K562 (cell line): ENCODE results near the gene INHBE. TPM values are rescaled to one million over a fixed set of nuclear protein-coding genes. Genes with fewer than 3 reads are reported as not detected.
A peak's percentile ranks its signal among the peaks of the same experiment; 100 is the strongest.

Experiments
- AFF4 ChIP-seq: sonication (generic); formaldehyde crosslinking; IDR thresholded peaks from 2 replicates; pipeline ENCODE4 v1.8.0; 2023; ENCODE audit warnings: mild to moderate bottlenecking, missing genetic modification reagents
- ARID3B ChIP-seq: fragments of 250-450 bp; sonication (Bioruptor Pico); IDR thresholded peaks from 2 replicates; pipeline ENCODE4 v1.4.0; 2020; ENCODE audit warnings: borderline replicate concordance
- ATF7 ChIP-seq: fragments of 450-650 bp; IDR thresholded peaks from 2 replicates; pipeline ENCODE4 v1.7.1; 2014; ENCODE audit warnings: mild to moderate bottlenecking, moderate library complexity
- EGR1 ChIP-seq: fragments of 450-650 bp; conservative IDR thresholded peaks from 2 replicates; pipeline ENCODE4 v1.6.1; 2017; ENCODE audit warnings: mild to moderate bottlenecking
- GTF2A2 ChIP-seq: IDR thresholded peaks from 2 replicates; pipeline ENCODE4 v1.6.1; 2016; ENCODE audit warnings: mild to moderate bottlenecking, missing genetic modification characterization, missing compliant biosample characterization
- HBP1 ChIP-seq: fragments of 450-650 bp; formaldehyde crosslinking; IDR thresholded peaks from 2 replicates; pipeline ENCODE4 v1.4.0; 2022; ENCODE audit warnings: missing genetic modification characterization
- ILF3 ChIP-seq: fragments of 450-650 bp; IDR thresholded peaks from 2 replicates; pipeline ENCODE4 v1.6.1; 2018; ENCODE audit warnings: antibody characterized with exemption, mild to moderate bottlenecking, moderate library complexity, borderline replicate concordance
- MLX ChIP-seq, 2 experiments: fragments of 450-650 bp in 1 of 2; sonication (generic) in 1 of 2; formaldehyde crosslinking; conservative IDR thresholded peaks; 2 replicates each; pipeline versions ENCODE4 v1.4.0 to v1.8.1; 2020 to 2022; ENCODE audit warnings: mild to moderate bottlenecking in 1 of 2, missing genetic modification reagents in 1 of 2
- NR2C2 ChIP-seq, 2 experiments: fragments of 200-800 bp in 1 of 2; sonication (Bioruptor generic) in 1 of 2; sonication (generic) in 1 of 2; formaldehyde crosslinking in 1 of 2; IDR thresholded peaks; 2 replicates each; pipeline versions ENCODE4 v1.6.1 to v1.8.0; 2016 to 2022; ENCODE audit warnings: mild to moderate bottlenecking in 1 of 2, missing compliant biosample characterization in 1 of 2, missing genetic modification characterization in 1 of 2, missing genetic modification reagents in 1 of 2
- NR2F6 ChIP-seq: fragments of 450-650 bp; formaldehyde crosslinking; IDR thresholded peaks from 2 replicates; pipeline ENCODE4 v1.4.0; 2020; ENCODE audit warnings: mild to moderate bottlenecking
- PHTF2 ChIP-seq: fragments of 250-450 bp; sonication (Bioruptor Pico); IDR thresholded peaks from 2 replicates; pipeline ENCODE4 v1.5.0; 2021; ENCODE audit warnings: mild to moderate bottlenecking
- POLR2B ChIP-seq: fragments of 450-650 bp; IDR thresholded peaks from 2 replicates; pipeline ENCODE4 v1.6.1; 2018; ENCODE audit warnings: low read depth; ENCODE audit not compliant: partially characterized antibody
- SMARCB1 ChIP-seq: IDR thresholded peaks from 2 replicates; pipeline ENCODE4 v1.6.1; 2011; ENCODE audit warnings: improper control_type of control experiment, low read depth; ENCODE audit not compliant: insufficient read length
- SP2 ChIP-seq: IDR thresholded peaks from 2 replicates; pipeline ENCODE4 v1.6.1; 2011; ENCODE audit warnings: mild to moderate bottlenecking, low read depth, low read length, moderate library complexity; ENCODE audit not compliant: poor library complexity, severe bottlenecking; ENCODE audit errors: extremely low read depth
- TAF7 ChIP-seq: fragments of 450-650 bp; IDR thresholded peaks from 2 replicates; pipeline ENCODE4 v1.6.1; 2016; ENCODE audit warnings: missing genetic modification characterization, missing compliant biosample characterization
- TCF3 ChIP-seq: sonication (generic); formaldehyde crosslinking; IDR thresholded peaks from 2 replicates; pipeline ENCODE4 v1.4.0; 2020; ENCODE audit warnings: mild to moderate bottlenecking, missing genetic modification reagents
- TOE1 ChIP-seq, 2 experiments: fragments of 450-650 bp in 1 of 2; sonication (generic) in 1 of 2; formaldehyde crosslinking in 1 of 2; IDR thresholded peaks; 2 replicates each; pipeline versions ENCODE4 v1.7.1 to v1.8.0; 2016 to 2022; ENCODE audit warnings: borderline replicate concordance in 2 of 2, mild to moderate bottlenecking in 2 of 2, antibody characterized with exemption in 1 of 2, inconsistent platforms in 1 of 2, low read depth in 1 of 2, missing genetic modification reagents in 1 of 2, moderate library complexity in 1 of 2
- ZNF24 ChIP-seq: fragments of 450-650 bp; IDR thresholded peaks from 2 replicates; pipeline ENCODE4 v1.6.1; 2016
- ZNF311 ChIP-seq: fragments of 250-450 bp; sonication (Bioruptor Pico); IDR thresholded peaks from 2 replicates; pipeline ENCODE4 v1.4.0; 2020; ENCODE audit warnings: mild to moderate bottlenecking, moderate library complexity
- polyA plus RNA-seq, 8 experiments: library from polyadenylated mRNA; depleted of rRNA in 4 of 8; stranded (reverse) in 5 of 8; unstranded in 3 of 8; fragments of >200 nt; fragmentation: Nextera tagmentation in 2 of 8; fragmentation: Illumina TruSeq in 1 of 8; extraction: Ambion mirVana in 2 of 8; extraction: Trizol in 1 of 8; gene quantifications; 2 replicates each; pipeline versions ENCODE4 v1.2.1 to v1.2.3, GENCODE V29; 2011 to 2014; ENCODE audit warnings: inconsistent platforms in 1 of 8, missing spikeins in 1 of 8
- total RNA-seq, 7 experiments: library from RNA; depleted of rRNA in 6 of 7; stranded (reverse); fragments of >200 nt in 6 of 7; fragmentation: Illumina TruSeq in 2 of 7; extraction: Trizol in 2 of 7; gene quantifications; 2 replicates each; pipeline versions ENCODE4 v1.2.1 to v1.2.3, GENCODE V29; 2011 to 2021; ENCODE audit warnings: low replicate concordance in 1 of 7

Gene INHBE
- total and polyA plus RNA-seq, 9 of the 15 experiments (the other 6 are each of a cell fraction or from before 2014, with no cell fraction given) = 0.94 to 9.9 (median 7.3) TPM

GRCh38 chr12:57454566-57455373, at the start of gene INHBE (continued):
- 0 out of 2 replicates have a peak, but pooled peaks have one; percentile 55 for TF ChIP-seq NR2F6
- TF ChIP-seq TCF3 (CRISPR knock-in tag) = peak; percentile 48
- TF ChIP-seq GTF2A2 (tag) = no peak
- TF ChIP-seq TAF7 (tag) = 0 out of 2 replicates have a peak, but pooled peaks have one; percentile 21
- peak; percentile 60 for TF ChIP-seq SP2
- TF ChIP-seq NR2C2 (CRISPR knock-in tag; IDR thresholded peaks at IDR 0.05) = no peak
- peak; percentile 75 for TF ChIP-seq NR2C2 (tag; IDR thresholded peaks at IDR 0.05)
- TF ChIP-seq MLX (CRISPR knock-in tag; conservative IDR thresholded peaks at IDR 0.05) = 0 out of 4 replicates have a peak, but pooled peaks of 1 of the 2 experiments have one; percentile 18
- TF ChIP-seq ATF7 = peak; percentile 96
- peak; percentile 56; the same call in 1 of the 2 replicates for TF ChIP-seq TOE1 (IDR thresholded peaks at IDR 0.05; ENCODE audit: borderline replicate concordance)
- no peak for TF ChIP-seq TOE1 (CRISPR knock-in tag; IDR thresholded peaks at IDR 0.05; ENCODE audit: borderline replicate concordance, low read depth)
- no peak for TF ChIP-seq PHTF2 (CRISPR knock-in tag)
- peak; percentile 71 for TF ChIP-seq HBP1 (CRISPR knock-in tag)
- TF ChIP-seq ZNF311 (CRISPR knock-in tag) = peak; percentile 73
- 0 out of 2 replicates have a peak, but pooled peaks have one; percentile 41 for TF ChIP-seq ARID3B (CRISPR knock-in tag)
- TF ChIP-seq POLR2B = peak; percentile 77
- no peak for TF ChIP-seq SMARCB1
- no peak for TF ChIP-seq ILF3
- peak; percentile 5; the same call in 1 of the 2 replicates for TF ChIP-seq ZNF24
- TF ChIP-seq AFF4 = peak; percentile 29; the same call in 1 of the 2 replicates
- peak; percentile 45 for TF ChIP-seq EGR1
